AG04450 (cell line): ENCODE results near the gene USP20. TPM values are rescaled to one million over a fixed set of nuclear protein-coding genes. Genes with fewer than 3 reads are reported as not detected.

Source experiments
- CTCF ChIA-PET: fragments of 300-600, 350-600 bp; formaldehyde crosslinking; extraction: SDS; loops from one replicate; lab custom pipeline; 2022; ENCODE audit warnings: antibody characterized with exemption, inconsistent platforms; lab: Charles Lee
- POLR2A ChIA-PET: fragments of 350-600 bp; formaldehyde crosslinking; extraction: SDS; loops from one replicate; lab custom pipeline; 2021; ENCODE audit warnings: antibody characterized with exemption, inconsistent platforms; lab: Yijun Ruan, JAX
- DNase-seq: peaks from one replicate; pipeline ENCODE4 v3.0.0-alpha.2; 2011; ENCODE audit warnings: low read depth, low spot score
- H3K27ac ChIP-seq: one replicate; pipeline ENCODE4 v1.5.1; 2012; ENCODE audit warnings: low read depth, low read length, control low read depth
- H3K27me3 ChIP-seq: one replicate; pipeline ENCODE4 v1.6.0; 2012; ENCODE audit warnings: low read length; ENCODE audit not compliant: control insufficient read depth, insufficient read depth
- H3K4me3 ChIP-seq: 2 replicates; pipeline ENCODE4 v1.5.1; 2011; ENCODE audit warnings: mild to moderate bottlenecking, low read depth, low read length, control low read depth
- H3K9me3 ChIP-seq: 2 replicates; pipeline ENCODE4 v1.5.1; 2012; ENCODE audit warnings: low read length; ENCODE audit not compliant: control insufficient read depth, insufficient read depth
- CTCF ChIP-seq: IDR thresholded peaks from 2 replicates; pipeline ENCODE4 v1.5.1; 2011; ENCODE audit warnings: low read depth, low read length, control low read depth, inconsistent platforms
- polyA plus RNA-seq: library from polyadenylated mRNA; depleted of rRNA; stranded (reverse); fragments of >200 nt; gene quantifications from 2 replicates; pipeline ENCODE4 v1.2.3, GENCODE V29; 2011

The USP20 gene
- polyA plus RNA-seq, 1 experiment, result 10.3 TPM

GRCh38 chr9:129839324-129840023 is 4.2 kb downstream of the USP20 start:
- Histone ChIP-seq H3K27me3 (no peaks in the 10 kb centered on the region), H3K9me3 (no peaks in the 10 kb centered on the region; the same call in 1 of the 2 replicates), H3K4me3 (no peak overlapping the region), H3K27ac (peak overlapping the region; percentile 52)
- DNase-seq, result no peak
- POLR2A ChIA-PET, result interaction anchor here (1.0 kb wide), 1 partner anchor 25 kb away, joined by 4 read pairs; no protein-coding TSS in a partner anchor
- TF ChIP-seq CTCF, result no peak
- CTCF ChIA-PET, result interaction anchor here (0.5 to 0.7 kb wide), 2 partner anchors 46 to 226 kb away, joined by 3 read pairs; no protein-coding TSS in a partner anchor

- H3K9me3 ChIP-seq, result no peaks in the 10 kb centered on the region; the same call in 1 of the 2 replicates
- H3K27me3 ChIP-seq, result no peaks in the 10 kb centered on the region
- no peak overlapping the region for H3K27ac ChIP-seq
- CTCF ChIA-PET, result no interaction called here
- no peak for TF ChIP-seq CTCF
- POLR2A ChIA-PET, result no interaction called here
- no peak overlapping the region for H3K4me3 ChIP-seq
- DNase-seq, result no peak
These were observed 4.8 kb downstream of the USP20 start for GRCh38 chr9:129840034-129840433.

GRCh38 chr9:129841071-129841470 is 5.8 kb downstream of the USP20 start:
- CTCF ChIA-PET, result no interaction called here
- no peak for DNase-seq

GRCh38 chr9:129845373-129845772 is 10.1 kb downstream of the USP20 start:
- Histone ChIP-seq H3K27me3 (no peaks in the 10 kb centered on the region), H3K9me3 (no peaks in the 10 kb centered on the region), H3K4me3 (no peak overlapping the region), H3K27ac (no peak overlapping the region)
- CTCF ChIA-PET, result interaction anchor here (0.6 kb wide), 1 partner anchor 391 kb away, joined by 3 read pairs; no protein-coding TSS in a partner anchor
- no peak for TF ChIP-seq CTCF
- POLR2A ChIA-PET, result no interaction called here
- DNase-seq, result no peak

More at GRCh38 chr9:129841071-129841470, 5.8 kb downstream of the USP20 start:
- Histone ChIP-seq H3K4me3 (no peak overlapping the region), H3K27ac (no peak overlapping the region), H3K27me3 (no peaks in the 10 kb centered on the region), H3K9me3 (no peaks in the 10 kb centered on the region)
- no peak for TF ChIP-seq CTCF
- POLR2A ChIA-PET, result no interaction called here

- TF ChIP-seq CTCF, result no peak
- H3K9me3 ChIP-seq, result no peaks in the 10 kb centered on the region
- H3K4me3 ChIP-seq, result no peak overlapping the region
- DNase-seq, result no peak
- no peak overlapping the region for H3K27ac ChIP-seq
- H3K27me3 ChIP-seq, result no peaks in the 10 kb centered on the region
- ChIA-PET POLR2A (interaction anchor here (0.8 kb wide), 1 partner anchor 87 kb away, joined by 5 read pairs; no protein-coding TSS in a partner anchor), CTCF (no interaction called here)
These were observed 13.6 kb downstream of the USP20 start for GRCh38 chr9:129848712-129849441.
